ENCODE results near the gene DCLRE1C. TPM values are rescaled to one million over a fixed set of nuclear protein-coding genes. Genes with fewer than 3 reads are reported as not detected.

Gene DCLRE1C
- total and polyA plus RNA-seq, 2 of the 8 experiments (the other 6 are each of a cell fraction or from before 2014, with no cell fraction given), result 0.77 to 7.4 TPM

DNA sequence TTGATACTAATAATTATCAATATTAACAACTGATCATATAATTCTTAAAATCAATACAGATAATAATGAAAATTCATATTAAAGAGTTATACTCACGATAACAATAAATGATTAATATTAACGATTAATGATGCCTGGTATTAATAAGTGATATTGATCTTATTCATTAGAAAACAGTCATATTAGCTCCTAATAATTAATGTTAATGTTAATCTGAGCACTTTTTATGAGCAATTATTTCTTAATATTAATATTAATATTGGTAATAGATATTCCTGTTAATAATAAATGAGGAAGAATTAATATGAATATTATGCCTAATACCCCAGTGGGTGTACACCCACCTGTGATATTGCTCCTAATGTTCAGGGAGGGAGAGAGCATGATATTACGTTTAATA lies 28.8 kb upstream of the DCLRE1C start:
- WGBS, 2 experiments (ENCODE audit: extremely low coverage in 1 of 2, insufficient coverage in 1 of 2, insufficient read length in 1 of 2, insufficient replicate concordance in 2 of 2, low coverage in 1 of 2, low lambda C conversion rate in 2 of 2, missing lambda C conversion rate in 1 of 2), result 87% methylated on average over 3 of the region's 3 CpGs; no CpG with 5 or more reads in 1 of the 2 experiments
- Histone ChIP-seq H4K8ac (ENCODE audit: extremely low read depth, insufficient read depth, low read length) (no peak overlapping the region), H3K36me3 (ENCODE audit: control insufficient read depth in 2 of 4, insufficient read depth in 4 of 4, low read length in 3 of 4) (no peaks in the 10 kb centered on the region), H3K27ac (ENCODE audit: low read depth, low read length) (no peak overlapping the region), H4K20me1 (replicated peaks in 1 of 2; ENCODE audit: control insufficient read depth in 1 of 2, insufficient read depth in 2 of 2, low read length in 2 of 2) (no peaks in the 10 kb centered on the region), H3K56ac (replicated peaks; ENCODE audit: insufficient read length, low read depth, low read length) (no peak overlapping the region), H3K79me1 (ENCODE audit: low read depth, low read length) (no peaks in the 10 kb centered on the region), H2BK12ac (ENCODE audit: low read depth, low read length) (no peak overlapping the region), H3K18ac (ENCODE audit: extremely low read depth, low read length) (no peak overlapping the region), H2BK5ac (ENCODE audit: low read depth, low read length) (no peak overlapping the region), H2BK120ac (replicated peaks; ENCODE audit: low read depth, low read length) (no peak overlapping the region), H3K4me1 (replicated peaks in 1 of 4; ENCODE audit: control insufficient read depth in 3 of 4, insufficient read depth in 4 of 4, low read length in 3 of 4) (no peaks in the 10 kb centered on the region), H2AK5ac (ENCODE audit: low read depth, low read length) (no peak overlapping the region), H3K4me3 (ENCODE audit: extremely low read depth in 1 of 4, insufficient read depth in 2 of 4, low read depth in 3 of 4, low read length in 4 of 4) (no peak overlapping the region), H2BK20ac (ENCODE audit: low read length) (no peak overlapping the region), H3K23ac (ENCODE audit: insufficient read length) (no peak overlapping the region), H3K4me2 (ENCODE audit: insufficient read depth in 1 of 2, low read depth in 2 of 2, low read length in 2 of 2) (no peak overlapping the region), H3K9ac (replicated peaks in 1 of 4; ENCODE audit: extremely low read depth in 1 of 4, low read depth in 3 of 4, low read length in 3 of 4) (no peak overlapping the region), H4K91ac (replicated peaks; ENCODE audit: insufficient read length, low read length) (no peak overlapping the region), H3K79me2 (ENCODE audit: control insufficient read depth in 1 of 2, insufficient read depth in 2 of 2, low read length in 2 of 2) (no peaks in the 10 kb centered on the region), H2AFZ (ENCODE audit: low read length) (no peak overlapping the region), H3K9me3 (ENCODE audit: insufficient read depth in 2 of 2, low read depth in 1 of 2, low read length in 1 of 2) (no peaks in the 10 kb centered on the region), H3K4ac (replicated peaks; ENCODE audit: insufficient read length, low read depth, low read length) (no peak overlapping the region), H3K27me3 (replicated peaks in 1 of 4; ENCODE audit: control insufficient read depth in 3 of 4, extremely low read depth in 1 of 4, insufficient read depth in 3 of 4, low read length in 3 of 4) (no peaks in the 10 kb centered on the region), H3K14ac (ENCODE audit: insufficient read length) (no peak overlapping the region), H3K23me2 (ENCODE audit: low read depth, low read length) (no peaks in the 10 kb centered on the region), H4K5ac (ENCODE audit: insufficient read length, low read depth, low read length) (no peak overlapping the region), H2BK15ac (ENCODE audit: low read length) (no peak overlapping the region)
- CTCF ChIA-PET (ENCODE audit: partially characterized antibody), result interaction anchor here (3.3 kb wide), 1 partner anchor 11 kb away, joined by 16 read pairs; no protein-coding TSS in a partner anchor
- FAIRE-seq (no peak), DNase-seq (ENCODE audit: low read depth in 1 of 2, low spot score in 2 of 2) (no peak)
- POLR2A ChIA-PET (ENCODE audit: partially characterized antibody), result no interaction called here
- no peak for TF ChIP-seq HDAC6 (IDR thresholded peaks at IDR 0.05; ENCODE audit: low read depth, low read length)
- no peak for TF ChIP-seq SIN3A (conservative IDR thresholded peaks at IDR 0.05 in 1 of 2, IDR thresholded peaks at IDR 0.05 in 1 of 2; ENCODE audit: low read depth in 1 of 2, low read length in 2 of 2)
- TF ChIP-seq KDM1A (IDR thresholded peaks at IDR 0.05; ENCODE audit: borderline replicate concordance, low read length), result no peak
- TF ChIP-seq ASH2L (IDR thresholded peaks at IDR 0.05; ENCODE audit: low read length), result no peak
- TF ChIP-seq CEBPB (IDR thresholded peaks at IDR 0.05; ENCODE audit: low read depth, low read length), result no peak
- no peak for TF ChIP-seq SAP30 (IDR thresholded peaks at IDR 0.05; ENCODE audit: insufficient read depth, insufficient replicate concordance, low read length)
- TF ChIP-seq CBX8 (IDR thresholded peaks at IDR 0.05; ENCODE audit: borderline replicate concordance, low read depth, low read length), result no peak
- TF ChIP-seq JUND (IDR thresholded peaks at IDR 0.05; ENCODE audit: low read length), result no peak
- TF ChIP-seq TBP (IDR thresholded peaks at IDR 0.05; ENCODE audit: low read depth, low read length), result no peak
- no peak for TF ChIP-seq KDM5A (IDR thresholded peaks at IDR 0.05; ENCODE audit: low read length)
- no peak for TF ChIP-seq JUN (IDR thresholded peaks at IDR 0.05; ENCODE audit: low read depth, low read length)
- no peak for TF ChIP-seq CHD1 (IDR thresholded peaks at IDR 0.05; ENCODE audit: low read depth, low read length)
- no peak for TF ChIP-seq CREB1 (IDR thresholded peaks at IDR 0.05)
- TF ChIP-seq CBX5 (IDR thresholded peaks at IDR 0.05; ENCODE audit: low read depth, low read length), result no peak
- TF ChIP-seq POU5F1 (IDR thresholded peaks at IDR 0.05; ENCODE audit: low read depth, low read length), result no peak
- TF ChIP-seq EZH2 (IDR thresholded peaks at IDR 0.05; ENCODE audit: low read depth, low read length, severe bottlenecking), result no peak

All from H1 (cell line).